ENCODE results near the gene GSAP. TPM values are rescaled to one million over a fixed set of nuclear protein-coding genes. Genes with fewer than 3 reads are reported as not detected.

The GSAP gene
- total and polyA plus RNA-seq, 9 of the 15 experiments (the other 6 are each of a cell fraction or from before 2014, with no cell fraction given): 0.13 TPM; not detected in 8

DNA sequence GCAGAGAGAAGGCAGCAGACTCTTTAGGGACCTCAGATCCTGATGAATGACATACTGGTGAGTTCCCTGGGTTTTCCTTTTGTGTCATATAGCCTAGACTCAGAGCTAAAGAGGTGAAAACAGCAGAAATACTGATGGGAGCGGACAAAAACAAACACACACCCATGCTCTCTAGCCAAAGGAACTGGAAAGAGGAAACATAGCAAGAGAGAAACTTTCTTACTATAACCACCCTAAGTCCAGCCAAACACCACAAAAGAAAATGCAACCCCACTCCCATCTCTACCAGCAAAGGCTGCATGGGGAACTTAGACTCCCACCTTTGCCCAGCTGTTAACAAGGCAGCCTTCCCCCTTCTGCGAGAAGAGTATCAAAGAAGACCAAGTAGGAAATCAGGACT, 16.3 kb downstream of the GSAP start (continued):
- TF ChIP-seq, protein P1, sequence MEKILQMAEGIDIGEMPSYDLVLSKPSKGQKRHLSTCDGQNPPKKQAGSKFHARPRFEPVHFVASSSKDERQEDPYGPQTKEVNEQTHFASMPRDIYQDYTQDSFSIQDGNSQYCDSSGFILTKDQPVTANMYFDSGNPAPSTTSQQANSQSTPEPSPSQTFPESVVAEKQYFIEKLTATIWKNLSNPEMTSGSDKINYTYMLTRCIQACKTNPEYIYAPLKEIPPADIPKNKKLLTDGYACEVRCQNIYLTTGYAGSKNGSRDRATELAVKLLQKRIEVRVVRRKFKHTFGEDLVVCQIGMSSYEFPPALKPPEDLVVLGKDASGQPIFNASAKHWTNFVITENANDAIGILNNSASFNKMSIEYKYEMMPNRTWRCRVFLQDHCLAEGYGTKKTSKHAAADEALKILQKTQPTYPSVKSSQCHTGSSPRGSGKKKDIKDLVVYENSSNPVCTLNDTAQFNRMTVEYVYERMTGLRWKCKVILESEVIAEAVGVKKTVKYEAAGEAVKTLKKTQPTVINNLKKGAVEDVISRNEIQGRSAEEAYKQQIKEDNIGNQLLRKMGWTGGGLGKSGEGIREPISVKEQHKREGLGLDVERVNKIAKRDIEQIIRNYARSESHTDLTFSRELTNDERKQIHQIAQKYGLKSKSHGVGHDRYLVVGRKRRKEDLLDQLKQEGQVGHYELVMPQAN (IDR thresholded peaks at IDR 0.05; ENCODE audit: borderline replicate concordance): no peak
- TF ChIP-seq PURB (CRISPR knock-in tag; IDR thresholded peaks at IDR 0.05; ENCODE audit: low read depth): no peak
- TF ChIP-seq NBN (IDR thresholded peaks at IDR 0.05; ENCODE audit: low read depth): no peak
- no peak for TF ChIP-seq ZNF695 (CRISPR knock-in tag; IDR thresholded peaks at IDR 0.05)

- POLR2A ChIA-PET: no interaction called here
- TF ChIP-seq, protein P2, sequence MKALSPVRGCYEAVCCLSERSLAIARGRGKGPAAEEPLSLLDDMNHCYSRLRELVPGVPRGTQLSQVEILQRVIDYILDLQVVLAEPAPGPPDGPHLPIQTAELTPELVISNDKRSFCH (CRISPR knock-in tag; IDR thresholded peaks at IDR 0.05): no peak
- TF ChIP-seq, protein P2 (tag; IDR thresholded peaks at IDR 0.05): no peak
- TF ChIP-seq ZSCAN32 (CRISPR knock-in tag; IDR thresholded peaks at IDR 0.05) (no peak), ZKSCAN1 (IDR thresholded peaks at IDR 0.05; ENCODE audit: low read depth, low read length) (no peak), KLF13 (tag; IDR thresholded peaks at IDR 0.05; ENCODE audit: borderline replicate concordance, low read depth) (no peak), RNF2 (IDR thresholded peaks at IDR 0.05) (no peak), CBFA2T2 (conservative IDR thresholded peaks at IDR 0.05) (no peak), KLF1 (tag; IDR thresholded peaks at IDR 0.05) (no peak), SMARCB1 (IDR thresholded peaks at IDR 0.05; ENCODE audit: insufficient read length, low read depth) (no peak), RNF219 (CRISPR knock-in tag; IDR thresholded peaks at IDR 0.05) (no peak), PREB (CRISPR knock-in tag; IDR thresholded peaks at IDR 0.05) (no peak), CBFA2T3 (IDR thresholded peaks at IDR 0.05) (no peak)
These were observed 19.1 kb downstream of the GSAP start for GRCh38 chr7:77396894-77397547.

More at GRCh38 chr7:77396894-77397547, 19.1 kb downstream of the GSAP start:
- H3K4me3 ChIP-seq: no peak overlapping the region
- H3K79me2 ChIP-seq (ENCODE audit: control insufficient read depth, insufficient read depth, low read length): no peaks in the 10 kb centered on the region
- H3K27me3 ChIP-seq (ENCODE audit: control insufficient read depth in 2 of 2, insufficient read depth in 2 of 2, low read length in 2 of 2): peaks cover 2 to 20% of the 10 kb centered on the region in 2 experiments; a peak in 4 of 5 replicates
- DNase-seq (ENCODE audit: extremely low read depth in 1 of 4, low spot score in 3 of 4): no peak
- no TSS peak for BruUV-seq (replicated peaks)
- CTCF ChIA-PET (ENCODE audit: low intra/inter-chr PET ratio): no interaction called here
- 0% methylated on average over 2 of the region's 2 CpGs for WGBS (ENCODE audit: insufficient coverage, low coverage, missing lambda C conversion rate)
- H3K9me3 ChIP-seq (replicated peaks; ENCODE audit: control insufficient read depth, insufficient read depth, low read depth, low read length): no peaks in the 10 kb centered on the region
- no peak overlapping the region for H3K9ac ChIP-seq (ENCODE audit: insufficient read depth in 1 of 2, low read depth in 2 of 2, low read length in 2 of 2)
- H3K4me1 ChIP-seq (replicated peaks in 1 of 2; ENCODE audit: control insufficient read depth in 2 of 2, insufficient read depth in 2 of 2, low read length in 2 of 2): no peaks in the 10 kb centered on the region
- no peak overlapping the region for H3K4me2 ChIP-seq (ENCODE audit: insufficient read depth, low read length)
- no peaks in the 10 kb centered on the region for H3K9me1 ChIP-seq (ENCODE audit: control insufficient read depth, insufficient read depth, low read length)
- ATAC-seq: no peak
- no peaks in the 10 kb centered on the region for H3K36me3 ChIP-seq (ENCODE audit: control insufficient read depth, insufficient read depth, low read length)
- intact Hi-C loops (cut with micrococcal nuclease) (no loop called here), in situ Hi-C loops (cut with MboI) (no loop called here)
- FAIRE-seq: no peak
- no peak overlapping the region for H2AFZ ChIP-seq (ENCODE audit: low read depth, low read length)
- H3K27ac ChIP-seq (ENCODE audit: extremely low read depth, low read depth, low read length): no peak overlapping the region
- no peaks in the 10 kb centered on the region for H4K20me1 ChIP-seq (replicated peaks; ENCODE audit: control insufficient read depth, insufficient read depth, low read length)
